GM21723 (cell line): ENCODE results near the gene FURIN.
"Not testable (repeated sequence)": the region's sequence is repeated elsewhere in the genome, so short reads cannot be mapped to it uniquely, and the experiment has no call there.

Experiments
- ATAC-seq: cut with Tn5 transposase; IDR thresholded peaks from one replicate; pipeline ENCODE4 v1.9.1; 2021; ENCODE audit warnings: mild to moderate bottlenecking, moderate library complexity; ENCODE audit not compliant: unreplicated experiment

Gene FURIN

GRCh38 chr15:90840954-90841353, 27.4 kb upstream of the FURIN start:
- ATAC-seq, result no peak

- ATAC-seq, result no peak
Measured at GRCh38 chr15:90844696-90845095, 23.7 kb upstream of the FURIN start.

- ATAC-seq, result peak; percentile 88
Measured at GRCh38 chr15:90845201-90845949, 23.0 kb upstream of the FURIN start.

GRCh38 chr15:90849424-90849823, 19.0 kb upstream of the FURIN start:
- ATAC-seq, result not testable (repeated sequence)

GRCh38 chr15:90851114-90851513, 17.3 kb upstream of the FURIN start:
- no peak for ATAC-seq

- ATAC-seq, result no peak
Measured at GRCh38 chr15:90851940-90852339, 16.4 kb upstream of the FURIN start.

- ATAC-seq, result no peak
Measured at GRCh38 chr15:90855139-90855538, 13.2 kb upstream of the FURIN start.

- ATAC-seq, result no peak
Measured at GRCh38 chr15:90857337-90857736, 11.1 kb upstream of the FURIN start.

GRCh38 chr15:90857883-90858443, 10.4 kb upstream of the FURIN start:
- no peak for ATAC-seq

- ATAC-seq, result no peak
Measured at GRCh38 chr15:90859234-90860131, 8.9 kb upstream of the FURIN start.

GRCh38 chr15:90860450-90860849, 7.9 kb upstream of the FURIN start:
- no peak for ATAC-seq

GRCh38 chr15:90860942-90861675, 7.3 kb upstream of the FURIN start:
- ATAC-seq, result no peak

GRCh38 chr15:90862487-90862886, 5.9 kb upstream of the FURIN start:
- no peak for ATAC-seq

- no peak for ATAC-seq
Measured at GRCh38 chr15:90862964-90863778, 5.2 kb upstream of the FURIN start.

GRCh38 chr15:90863987-90864386, 4.4 kb upstream of the FURIN start:
- ATAC-seq, result no peak

GRCh38 chr15:90864507-90864906, 3.9 kb upstream of the FURIN start:
- no peak for ATAC-seq

- no peak for ATAC-seq
Measured at GRCh38 chr15:90865702-90866101, 2.7 kb upstream of the FURIN start.

- ATAC-seq, result no peak
Measured at GRCh38 chr15:90866161-90866715, 2.1 kb upstream of the FURIN start.

GRCh38 chr15:90866800-90867199, 1.6 kb upstream of the FURIN start:
- ATAC-seq, result no peak

GRCh38 chr15:90869140-90869541, 753 bp downstream of the FURIN start:
- ATAC-seq, result no peak
